Osteocyte (in vitro differentiated cells): Measurements from ENCODE around the gene C1orf146. TPM values are rescaled to one million over a fixed set of nuclear protein-coding genes. Genes with fewer than 3 reads are reported as not detected.

Source experiments
- DNase-seq: peaks from one replicate; pipeline ENCODE4 v3.0.0; 2021; ENCODE audit warnings: mixed read lengths; ENCODE audit not compliant: unreplicated experiment; ENCODE audit errors: extremely low spot score
- H3K27ac Mint-ChIP-seq: one replicate; pipeline ENCODE4 v1.8.0; 2021; ENCODE audit warnings: mild to moderate bottlenecking, mixed read lengths; ENCODE audit not compliant: unreplicated experiment
- H3K27me3 Mint-ChIP-seq: one replicate; pipeline ENCODE4 v1.8.0; 2021; ENCODE audit warnings: mixed read lengths; ENCODE audit not compliant: unreplicated experiment
- H3K36me3 Mint-ChIP-seq: one replicate; pipeline ENCODE4 v1.8.0; 2021; ENCODE audit warnings: mixed read lengths; ENCODE audit not compliant: unreplicated experiment
- H3K4me1 Mint-ChIP-seq: one replicate; pipeline ENCODE4 v1.8.0; 2021; ENCODE audit warnings: mixed read lengths; ENCODE audit not compliant: unreplicated experiment
- H3K4me3 Mint-ChIP-seq: one replicate; pipeline ENCODE4 v1.8.0; 2021; ENCODE audit warnings: mild to moderate bottlenecking, moderate library complexity, mixed read lengths; ENCODE audit not compliant: unreplicated experiment
- H3K9me3 Mint-ChIP-seq: one replicate; pipeline ENCODE4 v1.8.0; 2021; ENCODE audit warnings: mixed read lengths; ENCODE audit not compliant: unreplicated experiment
- CTCF ChIP-seq: fragments of 200-600 bp; sonication (generic); IDR thresholded peaks from 2 replicates; pipeline ENCODE4 v1.5.0; 2021; ENCODE audit warnings: antibody characterized with exemption, mild to moderate bottlenecking, moderate library complexity
- long read RNA-seq: library from polyadenylated mRNA; unstranded; transcript quantifications from one replicate; pipeline ENCODE4 v2.0.0, GENCODE V29; 2021
- total RNA-seq: library from RNA; stranded (reverse); gene quantifications from 2 replicates; pipeline ENCODE4 v1.2.1, GENCODE V29; 2021

The C1orf146 gene
- total RNA-seq, result not detected in 2 replicates
- long read RNA-seq, result 0 reads

GRCh38 chr1:92217721-92218120 is at the start of gene C1orf146:
TSS of gene C1orf146 (plus strand) at chr1:92217915. CDS start at chr1:92231421, 13,506 bp downstream.
- no peak for TF ChIP-seq CTCF
- no peaks in the 10 kb centered on the region for H3K9me3 Mint-ChIP-seq
- no peak within 1 kb of the TSS for H3K4me3 Mint-ChIP-seq
- no peak within 1 kb of the TSS for H3K27ac Mint-ChIP-seq
- H3K36me3 Mint-ChIP-seq, result no peaks in the 10 kb centered on the region
- H3K27me3 Mint-ChIP-seq, result peaks cover 12% of the 10 kb centered on the region
- no peaks in the 10 kb centered on the region for H3K4me1 Mint-ChIP-seq
- no peak for DNase-seq

- Mint-ChIP-seq H3K4me1 (peaks cover 2% of the 10 kb centered on the region), H3K36me3 (no peaks in the 10 kb centered on the region), H3K27me3 (no peaks in the 10 kb centered on the region), H3K9me3 (no peaks in the 10 kb centered on the region), H3K4me3 (no peak overlapping the region), H3K27ac (no peak overlapping the region)
- no peak for DNase-seq
- no peak for TF ChIP-seq CTCF
Observed at GRCh38 chr1:92168657-92169056, 49.1 kb upstream of the C1orf146 start.

GRCh38 chr1:92169214-92170005 is 48.3 kb upstream of the C1orf146 start:
- no peak for DNase-seq

GRCh38 chr1:92184632-92185031 is 33.1 kb upstream of the C1orf146 start:
- H3K27ac Mint-ChIP-seq, result no peak overlapping the region
- peaks cover 16% of the 10 kb centered on the region for H3K36me3 Mint-ChIP-seq
- no peak overlapping the region for H3K4me3 Mint-ChIP-seq
- peaks cover 35% of the 10 kb centered on the region for H3K4me1 Mint-ChIP-seq
- no peaks in the 10 kb centered on the region for H3K9me3 Mint-ChIP-seq
- TF ChIP-seq CTCF, result no peak
- H3K27me3 Mint-ChIP-seq, result no peaks in the 10 kb centered on the region
- no peak for DNase-seq

More at GRCh38 chr1:92169214-92170005, 48.3 kb upstream of the C1orf146 start:
- Mint-ChIP-seq H3K27me3 (no peaks in the 10 kb centered on the region), H3K36me3 (no peaks in the 10 kb centered on the region), H3K27ac (no peak overlapping the region), H3K9me3 (no peaks in the 10 kb centered on the region), H3K4me1 (peaks cover 2% of the 10 kb centered on the region), H3K4me3 (no peak overlapping the region)
- TF ChIP-seq CTCF, result no peak

- Mint-ChIP-seq H3K9me3 (no peaks in the 10 kb centered on the region), H3K36me3 (peaks cover 8% of the 10 kb centered on the region), H3K4me1 (peaks cover 35% of the 10 kb centered on the region), H3K27me3 (no peaks in the 10 kb centered on the region), H3K4me3 (no peak overlapping the region), H3K27ac (peak overlapping the region; percentile 8)
- DNase-seq, result no peak
- TF ChIP-seq CTCF, result no peak
Observed at GRCh38 chr1:92186081-92186480, 31.6 kb upstream of the C1orf146 start.
